ENCODE data around the gene ZFAND3. TPM values are rescaled to one million over a fixed set of nuclear protein-coding genes. Genes with fewer than 3 reads are reported as not detected.

ZFAND3 gene
- total and polyA plus RNA-seq, 3 donors from 2014 or later, result 104 to 329 (median 109) TPM

DNA sequence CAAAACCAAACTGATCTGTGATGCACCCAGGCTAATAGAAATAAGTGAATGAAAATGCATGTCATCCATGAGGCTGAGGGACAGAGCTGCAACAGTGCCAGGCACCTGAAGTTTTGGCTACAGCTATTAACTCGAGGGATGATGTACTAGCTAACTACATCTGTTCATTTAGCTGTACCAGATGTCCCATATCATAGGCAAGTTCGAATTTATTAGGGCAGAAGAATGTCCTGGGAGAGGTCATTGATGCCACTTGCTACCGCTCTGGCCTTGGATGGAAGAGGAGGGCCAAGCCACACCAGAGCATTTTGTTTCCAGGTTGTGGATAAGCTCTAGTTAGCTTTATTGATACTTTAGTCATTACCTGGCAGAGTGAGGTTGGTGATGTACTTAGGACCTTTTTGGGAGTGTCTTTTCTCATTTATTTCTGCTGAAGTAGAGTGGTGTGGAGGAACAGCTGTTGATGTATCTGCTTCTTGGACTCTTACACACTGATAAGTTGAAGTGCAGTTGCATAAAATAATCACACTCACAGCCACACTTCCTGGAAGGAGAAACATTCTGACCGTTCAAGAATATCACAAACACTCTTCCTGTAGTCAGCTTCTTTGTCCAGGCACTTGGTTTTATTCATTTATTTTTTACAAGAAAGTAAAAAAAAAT lies 8.2 kb downstream of the ZFAND3 start:
- Histone ChIP-seq H3K4me3 (no peak overlapping the region), H3K36me3 (ENCODE audit: low read depth, missing control alignments) (no peaks in the 10 kb centered on the region), H3K4me1 (peaks cover 12% of the 10 kb centered on the region), H3K9me3 (no peaks in the 10 kb centered on the region), H3K27me3 (no peaks in the 10 kb centered on the region), H3K27ac (no peak overlapping the region)
- TF ChIP-seq, protein P1, sequence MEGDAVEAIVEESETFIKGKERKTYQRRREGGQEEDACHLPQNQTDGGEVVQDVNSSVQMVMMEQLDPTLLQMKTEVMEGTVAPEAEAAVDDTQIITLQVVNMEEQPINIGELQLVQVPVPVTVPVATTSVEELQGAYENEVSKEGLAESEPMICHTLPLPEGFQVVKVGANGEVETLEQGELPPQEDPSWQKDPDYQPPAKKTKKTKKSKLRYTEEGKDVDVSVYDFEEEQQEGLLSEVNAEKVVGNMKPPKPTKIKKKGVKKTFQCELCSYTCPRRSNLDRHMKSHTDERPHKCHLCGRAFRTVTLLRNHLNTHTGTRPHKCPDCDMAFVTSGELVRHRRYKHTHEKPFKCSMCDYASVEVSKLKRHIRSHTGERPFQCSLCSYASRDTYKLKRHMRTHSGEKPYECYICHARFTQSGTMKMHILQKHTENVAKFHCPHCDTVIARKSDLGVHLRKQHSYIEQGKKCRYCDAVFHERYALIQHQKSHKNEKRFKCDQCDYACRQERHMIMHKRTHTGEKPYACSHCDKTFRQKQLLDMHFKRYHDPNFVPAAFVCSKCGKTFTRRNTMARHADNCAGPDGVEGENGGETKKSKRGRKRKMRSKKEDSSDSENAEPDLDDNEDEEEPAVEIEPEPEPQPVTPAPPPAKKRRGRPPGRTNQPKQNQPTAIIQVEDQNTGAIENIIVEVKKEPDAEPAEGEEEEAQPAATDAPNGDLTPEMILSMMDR (IDR thresholded peaks at IDR 0.05), result no peak
- no peak for TF ChIP-seq POLR2A (IDR thresholded peaks at IDR 0.05)
- intact Hi-C loops (cut with DNase I; ENCODE audit: low total_unique reads), result no loop called here
- no peak for DNase-seq
- 42 to 48% methylated on average over 4 of the region's 4 CpGs for WGBS, 2 donors

DNA sequence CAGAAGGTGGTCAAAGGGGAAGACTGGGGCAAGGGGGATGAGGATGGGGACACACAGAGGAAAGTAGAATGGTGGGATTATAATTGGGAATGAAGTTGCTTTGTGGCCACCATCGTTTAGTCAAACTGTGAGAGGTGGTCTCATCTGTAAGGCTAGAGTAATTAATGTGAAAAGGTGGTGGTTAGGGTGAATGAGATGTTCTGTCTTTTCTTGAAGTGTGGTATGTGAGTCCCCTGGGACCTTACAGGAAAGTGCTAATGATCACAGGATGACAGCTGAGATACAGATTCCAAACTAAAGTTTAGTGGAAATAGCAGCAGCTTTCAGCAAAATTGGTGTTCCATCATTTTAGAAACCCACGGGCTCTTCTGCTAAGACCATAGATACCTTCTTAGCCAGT lies 10.7 kb downstream of the ZFAND3 start:
- TF ChIP-seq POLR2A (IDR thresholded peaks at IDR 0.05), result no peak
- Histone ChIP-seq H3K27ac (no peak overlapping the region), H3K36me3 (ENCODE audit: low read depth, missing control alignments) (no peaks in the 10 kb centered on the region), H3K9me3 (no peaks in the 10 kb centered on the region), H3K4me3 (no peak overlapping the region), H3K4me1 (peaks cover 4% of the 10 kb centered on the region), H3K27me3 (no peaks in the 10 kb centered on the region)
- no peak for DNase-seq
- 75 to 80% methylated on average over 2 of the region's 2 CpGs for WGBS, 2 donors
- intact Hi-C loops (cut with DNase I; ENCODE audit: low total_unique reads), result no loop called here

DNA sequence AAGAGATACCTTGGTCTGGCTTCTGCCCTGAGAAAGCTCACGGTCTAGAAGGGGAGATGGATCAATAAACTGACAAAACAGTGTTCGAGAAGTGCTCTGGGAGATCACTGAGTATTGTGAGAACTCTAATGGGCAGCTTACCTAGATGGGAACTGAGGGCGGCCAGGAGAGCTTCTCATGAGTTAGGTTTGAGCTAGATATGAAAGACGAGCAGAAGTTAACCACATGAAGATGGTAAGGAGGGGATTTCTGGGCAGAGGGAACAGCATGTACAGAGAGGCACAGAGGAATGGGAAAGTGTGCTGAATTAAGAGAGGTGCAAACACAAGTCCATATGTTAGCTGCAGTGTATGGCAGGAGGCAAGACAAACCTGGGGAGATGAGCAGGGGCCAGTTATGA lies 11.9 kb downstream of the ZFAND3 start:
- Histone ChIP-seq H3K9me3 (no peaks in the 10 kb centered on the region), H3K27ac (no peak overlapping the region), H3K4me3 (no peak overlapping the region), H3K4me1 (no peaks in the 10 kb centered on the region), H3K27me3 (no peaks in the 10 kb centered on the region), H3K36me3 (ENCODE audit: low read depth, missing control alignments) (no peaks in the 10 kb centered on the region)
- TF ChIP-seq, protein P1 (IDR thresholded peaks at IDR 0.05), result no peak
- no peak for TF ChIP-seq POLR2A (IDR thresholded peaks at IDR 0.05)
- intact Hi-C loops (cut with DNase I; ENCODE audit: low total_unique reads), result no loop called here
- DNase-seq, result no peak
- WGBS, 2 donors, result 86 to 90% methylated on average over 4 of the region's 4 CpGs

DNA sequence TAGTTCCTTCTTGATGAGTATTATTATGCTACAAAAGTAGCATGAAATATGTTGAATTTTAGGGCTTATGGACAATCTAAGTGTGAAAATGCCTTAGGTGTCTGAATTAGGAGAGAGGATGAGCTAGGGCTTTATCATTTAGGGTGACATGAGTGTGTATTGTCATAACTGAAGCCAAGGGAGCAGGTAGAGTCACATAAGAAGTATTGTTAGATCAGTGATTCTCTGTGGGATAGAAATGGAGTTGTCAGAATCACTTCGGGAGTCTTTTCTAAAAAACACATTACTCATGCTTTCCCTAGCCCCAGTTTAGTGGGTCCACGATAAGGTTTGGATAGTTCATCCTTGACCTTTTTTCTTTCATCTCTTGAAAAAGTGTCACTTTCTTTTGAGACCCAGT lies 16.4 kb downstream of the ZFAND3 start:
- Histone ChIP-seq H3K27me3 (no peaks in the 10 kb centered on the region), H3K9me3 (no peaks in the 10 kb centered on the region), H3K4me3 (no peak overlapping the region), H3K27ac (no peak overlapping the region), H3K36me3 (ENCODE audit: low read depth, missing control alignments) (no peaks in the 10 kb centered on the region), H3K4me1 (no peaks in the 10 kb centered on the region)
- intact Hi-C loops (cut with DNase I; ENCODE audit: low total_unique reads), result no loop called here
- 74 to 75% methylated on average over 2 of the region's 2 CpGs for WGBS, 2 donors
- no peak for TF ChIP-seq POLR2A (IDR thresholded peaks at IDR 0.05)
- no peak for DNase-seq

DNA sequence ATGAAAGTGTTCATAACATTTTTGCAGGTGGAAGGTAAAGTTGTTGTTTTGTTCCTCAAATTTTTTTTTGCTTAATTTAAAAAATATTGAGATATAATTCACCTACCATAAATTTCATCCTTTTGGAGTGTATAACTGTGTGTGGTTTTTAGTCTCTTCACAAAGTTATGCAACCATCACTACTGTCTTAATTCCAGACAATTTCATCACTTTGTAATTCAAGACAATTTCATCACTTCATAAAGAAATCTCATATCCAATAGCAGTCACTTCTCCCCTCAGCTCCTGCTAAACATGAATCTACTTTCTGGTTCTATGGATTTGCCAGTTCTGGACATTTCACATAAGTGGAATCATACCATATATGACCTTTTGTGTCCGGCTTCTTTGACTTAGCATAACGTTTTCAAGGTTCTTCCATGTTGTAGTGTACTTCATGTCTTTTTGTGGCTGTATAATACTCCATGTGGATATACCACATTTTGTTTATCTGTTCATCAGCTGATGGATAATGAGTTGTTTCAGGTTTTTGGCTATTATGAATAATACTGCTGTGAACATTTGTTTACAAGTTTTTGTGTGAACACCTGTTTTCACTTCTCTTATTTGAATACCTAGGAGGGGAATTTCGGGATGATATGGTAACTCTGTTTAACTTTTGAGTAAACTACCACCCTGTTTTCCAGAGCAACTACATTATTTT lies 18.8 kb downstream of the ZFAND3 start:
- no peak overlapping the region for H3K27ac ChIP-seq
- DNase-seq, result no peak
- H3K27me3 ChIP-seq, result no peaks in the 10 kb centered on the region
- TF ChIP-seq, protein P1 (IDR thresholded peaks at IDR 0.05), result no peak
- TF ChIP-seq POLR2A (IDR thresholded peaks at IDR 0.05), result no peak
- no peaks in the 10 kb centered on the region for H3K9me3 ChIP-seq
- intact Hi-C loops (cut with DNase I; ENCODE audit: low total_unique reads), result no loop called here
- H3K36me3 ChIP-seq (ENCODE audit: low read depth, missing control alignments), result no peaks in the 10 kb centered on the region
- no peak overlapping the region for H3K4me3 ChIP-seq
- H3K4me1 ChIP-seq, result no peaks in the 10 kb centered on the region
- WGBS, 2 donors, result 88 to 91% methylated on average over 3 of the region's 3 CpGs

Measured in testis (tissue), 3 donors.